Stimulated activated CD8-positive, alpha-beta memory T cell treated with anti-CD3 and anti-CD28 coated beads, Interleukin-7, amount 100 ng/mL, for 48 hours (primary cell): Measurements from ENCODE around the gene GMDS.
"Not testable (repeated sequence)": the region's sequence is repeated elsewhere in the genome, so short reads cannot be mapped to it uniquely, and the experiment has no call there.

Source experiments
- DNase-seq, 2 donors: peaks; one replicate each; pipeline ENCODE4 v3.0.0-alpha.2; 2020; ENCODE audit warnings: low read depth in 1 of 2; ENCODE audit errors: extremely low read depth in 1 of 2

GMDS gene

GRCh38 chr6:1668456-1668855 lies 576.9 kb downstream of the GMDS start:
- not testable (repeated sequence) for DNase-seq

- DNase-seq = no peak
These were observed 577.6 kb downstream of the GMDS start for GRCh38 chr6:1667805-1668175.

GRCh38 chr6:1667012-1667804 lies 578.2 kb downstream of the GMDS start:
- no peak for DNase-seq

- DNase-seq = no peak
These were observed 580.2 kb downstream of the GMDS start for GRCh38 chr6:1665214-1665613.

- DNase-seq = no peak
These were observed 581.1 kb downstream of the GMDS start for GRCh38 chr6:1664329-1664728.

- DNase-seq = no peak
These were observed 581.9 kb downstream of the GMDS start for GRCh38 chr6:1663511-1663910.

GRCh38 chr6:1662534-1662933 lies 582.9 kb downstream of the GMDS start:
- DNase-seq = no peak

GRCh38 chr6:1659816-1660215 lies 585.6 kb downstream of the GMDS start:
- no peak for DNase-seq

GRCh38 chr6:1658212-1659005 lies 587.0 kb downstream of the GMDS start:
- DNase-seq = no peak

GRCh38 chr6:1657771-1658165 lies 587.6 kb downstream of the GMDS start:
- DNase-seq = no peak

- no peak for DNase-seq
These were observed 588.2 kb downstream of the GMDS start for GRCh38 chr6:1657116-1657770.

- DNase-seq = no peak
These were observed 591.4 kb downstream of the GMDS start for GRCh38 chr6:1654054-1654453.

GRCh38 chr6:1652842-1653241 lies 592.6 kb downstream of the GMDS start:
- no peak for DNase-seq

GRCh38 chr6:1651362-1651761 lies 594.0 kb downstream of the GMDS start:
- DNase-seq = no peak

- DNase-seq = no peak
These were observed 599.8 kb downstream of the GMDS start for GRCh38 chr6:1645466-1646185.

GRCh38 chr6:1644516-1645060 lies 600.8 kb downstream of the GMDS start:
- no peak for DNase-seq

- DNase-seq = no peak
These were observed 601.5 kb downstream of the GMDS start for GRCh38 chr6:1643830-1644445.

- no peak for DNase-seq
These were observed 602.3 kb downstream of the GMDS start for GRCh38 chr6:1643111-1643510.

- no peak for DNase-seq
These were observed 604.0 kb downstream of the GMDS start for GRCh38 chr6:1641343-1641885.

GRCh38 chr6:1640476-1640875 lies 604.9 kb downstream of the GMDS start:
- DNase-seq = no peak
